ENCODE results near the gene BMI1. TPM values are rescaled to one million over a fixed set of nuclear protein-coding genes. Genes with fewer than 3 reads are reported as not detected.

Gene BMI1
- total RNA-seq, 4 donors from 2014 or later: 60.8 to 109 (median 67.8) TPM

- Histone ChIP-seq H3K4me3 (no peak overlapping the region), H3K27me3 (peaks cover 0 to 2% of the 10 kb centered on the region in 2 donors), H3K4me1 (no peaks in the 10 kb centered on the region), H3K36me3 (no peaks in the 10 kb centered on the region), H3K27ac (no peak overlapping the region), H3K9me3 (no peaks in the 10 kb centered on the region)
- TF ChIP-seq CTCF (IDR thresholded peaks at IDR 0.05) (no peak), POLR2A (IDR thresholded peaks at IDR 0.05) (no peak), EP300 (IDR thresholded peaks at IDR 0.05) (no peak)
- WGBS, 2 donors: 93% methylated on average over 1 of the region's 1 CpG
- DNase-seq (ENCODE audit: low spot score in 2 of 2): no peak
Measured at GRCh38 chr10:22365233-22365632, 44.3 kb downstream of the BMI1 start.

- Histone ChIP-seq H3K27me3 (peaks cover 0 to 2% of the 10 kb centered on the region in 2 donors), H3K4me3 (no peak overlapping the region), H3K27ac (no peak overlapping the region), H3K9me3 (no peaks in the 10 kb centered on the region), H3K36me3 (no peaks in the 10 kb centered on the region), H3K4me1 (no peaks in the 10 kb centered on the region)
- 74 to 78% methylated on average over 4 of the region's 4 CpGs for WGBS, 2 donors
- TF ChIP-seq EP300 (IDR thresholded peaks at IDR 0.05) (no peak), POLR2A (IDR thresholded peaks at IDR 0.05) (no peak), CTCF (IDR thresholded peaks at IDR 0.05) (no peak)
- no peak for DNase-seq (ENCODE audit: low spot score in 2 of 2)
Measured at GRCh38 chr10:22365644-22366434, 44.9 kb downstream of the BMI1 start.

- DNase-seq (ENCODE audit: low spot score in 2 of 2): no peak
- Histone ChIP-seq H3K4me1 (no peaks in the 10 kb centered on the region), H3K27me3 (peaks cover 0 to 2% of the 10 kb centered on the region in 2 donors), H3K4me3 (no peak overlapping the region), H3K27ac (no peak overlapping the region), H3K9me3 (no peaks in the 10 kb centered on the region), H3K36me3 (no peaks in the 10 kb centered on the region)
- TF ChIP-seq CTCF (IDR thresholded peaks at IDR 0.05): no peak
- no peak for TF ChIP-seq POLR2A (IDR thresholded peaks at IDR 0.05)
- no peak for TF ChIP-seq EP300 (IDR thresholded peaks at IDR 0.05)
Measured at GRCh38 chr10:22366435-22366703, 45.5 kb downstream of the BMI1 start.

GRCh38 chr10:22366771-22367170 is 45.9 kb downstream of the BMI1 start:
- no peak overlapping the region for H3K27ac ChIP-seq
- H3K4me3 ChIP-seq: no peak overlapping the region
- no peak for TF ChIP-seq CTCF (IDR thresholded peaks at IDR 0.05)
- no peak for TF ChIP-seq EP300 (IDR thresholded peaks at IDR 0.05)
- no peak for TF ChIP-seq POLR2A (IDR thresholded peaks at IDR 0.05)
- 47 to 63% methylated on average over 2 of the region's 2 CpGs for WGBS, 2 donors
- peaks cover 0 to 2% of the 10 kb centered on the region in 2 donors for H3K27me3 ChIP-seq
- DNase-seq (ENCODE audit: low spot score in 2 of 2): no peak
- no peaks in the 10 kb centered on the region for H3K36me3 ChIP-seq
- H3K9me3 ChIP-seq: no peaks in the 10 kb centered on the region
- no peaks in the 10 kb centered on the region for H3K4me1 ChIP-seq

GRCh38 chr10:22367471-22367870 is 46.6 kb downstream of the BMI1 start:
- 92 to 95% methylated on average over 1 of the region's 1 CpG for WGBS, 2 donors
- no peak for TF ChIP-seq POLR2A (IDR thresholded peaks at IDR 0.05)
- no peak for TF ChIP-seq CTCF (IDR thresholded peaks at IDR 0.05)
- no peak for TF ChIP-seq EP300 (IDR thresholded peaks at IDR 0.05)

More at GRCh38 chr10:22367471-22367870, 46.6 kb downstream of the BMI1 start:
- Histone ChIP-seq H3K4me1 (no peaks in the 10 kb centered on the region), H3K4me3 (no peak overlapping the region), H3K36me3 (no peaks in the 10 kb centered on the region), H3K27ac (no peak overlapping the region), H3K27me3 (peaks cover 0 to 2% of the 10 kb centered on the region in 2 donors), H3K9me3 (no peaks in the 10 kb centered on the region)
- DNase-seq (ENCODE audit: low spot score in 2 of 2): no peak
